HL-60 (cell line): ENCODE data around the gene SMC6.

ENCODE experiments used
- DNase-seq, 2 experiments: peaks; one replicate each; pipeline ENCODE4 v3.0.0-alpha.2; 2010 to 2020; ENCODE audit warnings: low read depth in 1 of 2, low spot score in 1 of 2
- H3K27ac ChIP-seq: fragments of 250-450 bp; sonication (Bioruptor Pico); replicated peaks from 2 replicates; pipeline ENCODE4 v1.5.1; 2020; ENCODE audit warnings: mild to moderate bottlenecking, moderate library complexity
- H3K27me3 ChIP-seq: fragments of 250-450 bp; sonication (Bioruptor Pico); 2 replicates; pipeline ENCODE4 v1.5.1; 2021; ENCODE audit warnings: mild to moderate bottlenecking, moderate library complexity; ENCODE audit not compliant: insufficient read depth, poor library complexity, severe bottlenecking
- H3K4me3 ChIP-seq: replicated peaks from 2 replicates; pipeline ENCODE4 v1.5.1; 2011; ENCODE audit warnings: mild to moderate bottlenecking, control low read depth, low read length; ENCODE audit not compliant: insufficient read depth
- CTCF ChIP-seq: IDR thresholded peaks from one replicate; pipeline ENCODE4 v1.5.1; 2011; ENCODE audit warnings: low read length, control low read depth, inconsistent platforms; ENCODE audit not compliant: insufficient read depth
- GABPA ChIP-seq: IDR thresholded peaks from 2 replicates; pipeline ENCODE4 v1.6.1; 2012; ENCODE audit warnings: low read depth
- POLR2AphosphoS5 ChIP-seq: IDR thresholded peaks from 2 replicates; pipeline ENCODE4 v1.6.1; 2012; ENCODE audit warnings: low read depth
- REST ChIP-seq: IDR thresholded peaks from 2 replicates; pipeline ENCODE4 v1.6.1; 2012; ENCODE audit warnings: low read depth; ENCODE audit not compliant: insufficient replicate concordance
- SPI1 ChIP-seq: IDR thresholded peaks from 2 replicates; pipeline ENCODE4 v1.6.1; 2012; ENCODE audit warnings: low read depth, mild to moderate bottlenecking, borderline replicate concordance

Gene SMC6

GRCh38 chr2:17781482-17781881, 27.9 kb upstream of the SMC6 start:
- Histone ChIP-seq H3K27ac (no peak overlapping the region), H3K4me3 (no peak overlapping the region), H3K27me3 (no peaks in the 10 kb centered on the region)
- no peak for DNase-seq
- TF ChIP-seq POLR2AphosphoS5 = no peak
- TF ChIP-seq SPI1 = no peak
- TF ChIP-seq REST = no peak
- TF ChIP-seq CTCF = no peak
- TF ChIP-seq GABPA = no peak

- no peak for DNase-seq
- no peak overlapping the region for H3K4me3 ChIP-seq
- no peak for TF ChIP-seq GABPA
- no peak for TF ChIP-seq REST
- TF ChIP-seq SPI1 = no peak
- TF ChIP-seq CTCF = no peak
- TF ChIP-seq POLR2AphosphoS5 = no peak
- no peak overlapping the region for H3K27ac ChIP-seq
- H3K27me3 ChIP-seq = no peaks in the 10 kb centered on the region
These were observed 26.9 kb upstream of the SMC6 start for GRCh38 chr2:17780546-17780945.

- TF ChIP-seq GABPA (no peak), POLR2AphosphoS5 (no peak), CTCF (no peak), SPI1 (no peak), REST (no peak)
- Histone ChIP-seq H3K4me3 (no peak overlapping the region), H3K27ac (no peak overlapping the region), H3K27me3 (no peaks in the 10 kb centered on the region)
- no peak for DNase-seq
These were observed 18.9 kb upstream of the SMC6 start for GRCh38 chr2:17772532-17772931.
